22Rv1 (cell line): ENCODE data around the gene MUC2.

ENCODE experiments used
- ZFX ChIP-seq: fragments of 450-650 bp; IDR thresholded peaks from 2 replicates; pipeline ENCODE4 v1.6.1; 2017; ENCODE audit warnings: antibody characterized with exemption, borderline replicate concordance
- TF ChIP-seq, protein P1 (sequence below): fragments of 450-650 bp; IDR thresholded peaks from 2 replicates; pipeline ENCODE4 v1.5.1; 2017; ENCODE audit warnings: mild to moderate bottlenecking

DNA sequence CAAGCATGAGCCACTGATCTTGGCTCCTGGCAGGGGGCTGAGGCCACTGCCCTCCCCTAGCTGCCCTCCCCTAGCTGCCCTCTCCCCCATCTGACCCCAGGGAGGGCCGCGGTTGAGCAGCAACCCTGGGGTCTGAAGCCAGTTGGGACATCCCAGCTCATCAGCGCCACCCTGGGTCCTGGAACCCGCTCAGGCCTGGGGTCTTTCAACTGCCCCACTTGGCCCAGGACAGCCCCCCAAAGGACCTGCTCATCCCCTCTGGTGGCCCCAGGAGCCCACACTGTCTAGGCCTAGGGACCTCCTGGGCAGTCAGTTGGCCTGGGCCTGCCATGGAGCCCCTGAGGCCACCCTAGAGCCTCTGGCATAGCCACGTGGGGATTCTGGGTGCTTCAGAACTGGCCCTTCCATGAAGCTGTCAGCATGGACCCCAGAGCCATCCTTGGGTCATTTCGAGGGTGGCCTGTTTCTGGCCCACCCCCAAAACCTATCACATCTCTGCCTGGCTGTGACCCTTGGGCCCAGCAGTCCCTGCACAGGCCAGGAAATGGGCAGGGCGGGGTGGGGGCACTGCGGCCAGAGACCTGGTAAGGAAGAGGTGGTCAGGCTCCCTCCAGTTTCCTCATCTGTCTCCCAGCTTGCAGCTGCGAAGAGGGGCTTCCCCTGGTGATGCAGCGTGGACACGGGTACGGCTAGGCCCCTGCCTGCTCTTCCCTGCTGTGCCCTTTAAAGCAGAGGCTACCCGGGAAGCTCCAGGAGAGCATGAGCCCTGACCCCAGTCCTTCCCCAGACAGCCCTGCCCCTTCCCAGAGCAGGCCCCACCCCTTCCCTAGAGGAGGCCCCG, 37.9 kb downstream of the MUC2 start:
- TF ChIP-seq, protein P1, sequence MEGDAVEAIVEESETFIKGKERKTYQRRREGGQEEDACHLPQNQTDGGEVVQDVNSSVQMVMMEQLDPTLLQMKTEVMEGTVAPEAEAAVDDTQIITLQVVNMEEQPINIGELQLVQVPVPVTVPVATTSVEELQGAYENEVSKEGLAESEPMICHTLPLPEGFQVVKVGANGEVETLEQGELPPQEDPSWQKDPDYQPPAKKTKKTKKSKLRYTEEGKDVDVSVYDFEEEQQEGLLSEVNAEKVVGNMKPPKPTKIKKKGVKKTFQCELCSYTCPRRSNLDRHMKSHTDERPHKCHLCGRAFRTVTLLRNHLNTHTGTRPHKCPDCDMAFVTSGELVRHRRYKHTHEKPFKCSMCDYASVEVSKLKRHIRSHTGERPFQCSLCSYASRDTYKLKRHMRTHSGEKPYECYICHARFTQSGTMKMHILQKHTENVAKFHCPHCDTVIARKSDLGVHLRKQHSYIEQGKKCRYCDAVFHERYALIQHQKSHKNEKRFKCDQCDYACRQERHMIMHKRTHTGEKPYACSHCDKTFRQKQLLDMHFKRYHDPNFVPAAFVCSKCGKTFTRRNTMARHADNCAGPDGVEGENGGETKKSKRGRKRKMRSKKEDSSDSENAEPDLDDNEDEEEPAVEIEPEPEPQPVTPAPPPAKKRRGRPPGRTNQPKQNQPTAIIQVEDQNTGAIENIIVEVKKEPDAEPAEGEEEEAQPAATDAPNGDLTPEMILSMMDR: no peak
- TF ChIP-seq ZFX: no peak
